T-helper 22 cell (primary cell): ENCODE results near the gene ILDR1.
"Not testable (repeated sequence)": the region's sequence is repeated elsewhere in the genome, so short reads cannot be mapped to it uniquely, and the experiment has no call there.

ENCODE experiments used
- DNase-seq: peaks from one replicate; pipeline ENCODE4 v3.0.0-alpha.2; 2020; ENCODE audit warnings: low read depth

ILDR1 gene

GRCh38 chr3:122021811-122022401 is at the start of gene ILDR1:
Gene ILDR1 (minus strand): TSS chr3:122022247. CDS start chr3:122022077, 170 bp downstream.
- no peak for DNase-seq

GRCh38 chr3:122067588-122068240 is 45.7 kb upstream of the ILDR1 start:
- DNase-seq = no peak

GRCh38 chr3:122067214-122067550 is 45.1 kb upstream of the ILDR1 start:
- no peak for DNase-seq

GRCh38 chr3:122066331-122067213 is 44.5 kb upstream of the ILDR1 start:
- no peak for DNase-seq

DNA sequence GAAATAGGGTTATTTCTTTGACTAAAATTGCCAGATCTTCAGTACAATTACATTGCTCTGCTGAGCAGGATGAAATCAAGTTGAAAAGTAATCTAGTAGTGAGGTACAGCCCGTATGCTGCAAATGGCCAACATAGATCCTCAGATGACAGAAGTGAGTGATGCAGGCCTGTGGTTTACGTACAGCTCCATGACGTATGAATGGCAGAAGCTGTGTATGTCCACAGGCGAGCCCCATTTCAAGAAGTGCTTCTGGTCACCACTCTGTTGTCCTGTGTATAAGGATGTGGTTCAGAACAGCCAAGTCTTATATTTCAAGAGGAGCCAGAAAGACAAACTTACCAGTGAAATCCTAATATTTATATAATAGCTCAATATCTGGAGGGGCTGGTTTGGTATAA is 42.3 kb upstream of the ILDR1 start:
- DNase-seq = no peak

- DNase-seq = no peak
These were observed 41.9 kb upstream of the ILDR1 start for GRCh38 chr3:122063908-122064307.

GRCh38 chr3:122060040-122060698 is 38.1 kb upstream of the ILDR1 start:
- DNase-seq = no peak

- no peak for DNase-seq
These were observed 36.2 kb upstream of the ILDR1 start for GRCh38 chr3:122058294-122058693.

DNA sequence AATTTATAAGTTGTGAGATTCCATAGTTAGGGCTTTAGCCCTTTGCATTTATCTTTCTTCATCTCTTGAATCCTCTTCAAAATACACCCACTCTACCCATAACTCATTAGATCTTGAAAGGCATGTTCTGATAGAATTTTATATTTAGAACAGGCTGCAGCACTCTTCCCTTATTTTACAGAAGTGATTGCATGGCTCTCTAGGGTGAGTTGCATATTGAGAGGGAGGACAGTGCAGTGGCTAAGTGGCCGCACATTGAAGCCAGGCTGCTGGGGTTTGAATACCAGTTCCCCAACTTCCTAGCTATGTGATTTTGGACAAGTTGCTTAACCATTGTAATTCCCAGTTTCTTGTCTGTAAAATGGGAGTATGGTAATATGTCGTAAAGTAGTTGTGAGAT is 35.6 kb upstream of the ILDR1 start:
- DNase-seq = no peak

DNA sequence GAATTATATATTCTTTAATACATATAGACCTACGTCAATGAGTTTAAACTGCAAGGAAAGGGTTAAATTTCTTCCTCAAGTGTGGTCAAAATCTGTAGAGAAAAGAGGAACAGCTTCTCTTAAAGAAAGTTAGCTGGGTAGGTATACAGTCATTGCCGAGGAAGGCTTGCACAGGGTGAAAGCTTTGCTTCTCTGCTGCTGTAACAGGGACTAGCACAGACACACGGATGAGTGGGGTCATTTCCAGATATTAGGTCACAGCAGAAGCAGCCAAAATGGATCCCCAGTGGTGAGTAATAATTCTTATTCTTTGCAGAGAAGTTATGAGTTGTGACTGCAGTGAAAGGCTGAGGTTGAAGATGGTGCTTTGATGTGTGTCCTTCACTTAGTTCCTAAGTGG is 33.2 kb upstream of the ILDR1 start, which contains the start of gene CD86:
CD86 (plus strand) TSS at position 148 of the 400 bp plus-strand sequence; CDS start at position 276, 128 bp downstream.
- DNase-seq = no peak

GRCh38 chr3:122052968-122053367 is 30.9 kb upstream of the ILDR1 start:
- no peak for DNase-seq

GRCh38 chr3:122047773-122048172 is 25.7 kb upstream of the ILDR1 start:
- not testable (repeated sequence) for DNase-seq

GRCh38 chr3:122047296-122047695 is 25.2 kb upstream of the ILDR1 start:
- not testable (repeated sequence) for DNase-seq

DNA sequence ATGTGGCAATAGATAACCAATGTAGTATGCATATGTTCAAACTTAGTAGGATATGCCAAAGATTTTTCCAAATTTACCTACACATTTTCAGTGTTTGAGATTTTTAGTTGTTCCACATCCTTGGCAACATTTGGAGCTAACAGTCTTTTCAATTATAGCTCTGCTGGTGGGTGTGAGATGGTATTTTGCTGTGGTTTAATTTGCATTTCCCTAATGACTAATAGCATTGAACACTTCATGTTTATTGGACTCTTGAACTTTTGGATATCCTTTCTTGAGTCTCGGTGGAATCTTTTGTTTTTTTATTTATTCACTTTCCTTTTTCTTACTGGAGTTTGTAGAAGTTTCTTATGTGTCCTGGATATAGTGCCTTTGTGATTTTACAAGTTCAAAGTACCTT is 11.0 kb upstream of the ILDR1 start:
- no peak for DNase-seq

GRCh38 chr3:122032531-122032930 is 10.5 kb upstream of the ILDR1 start:
- no peak for DNase-seq

- no peak for DNase-seq
These were observed 9.0 kb upstream of the ILDR1 start for GRCh38 chr3:122031123-122031468.

DNA sequence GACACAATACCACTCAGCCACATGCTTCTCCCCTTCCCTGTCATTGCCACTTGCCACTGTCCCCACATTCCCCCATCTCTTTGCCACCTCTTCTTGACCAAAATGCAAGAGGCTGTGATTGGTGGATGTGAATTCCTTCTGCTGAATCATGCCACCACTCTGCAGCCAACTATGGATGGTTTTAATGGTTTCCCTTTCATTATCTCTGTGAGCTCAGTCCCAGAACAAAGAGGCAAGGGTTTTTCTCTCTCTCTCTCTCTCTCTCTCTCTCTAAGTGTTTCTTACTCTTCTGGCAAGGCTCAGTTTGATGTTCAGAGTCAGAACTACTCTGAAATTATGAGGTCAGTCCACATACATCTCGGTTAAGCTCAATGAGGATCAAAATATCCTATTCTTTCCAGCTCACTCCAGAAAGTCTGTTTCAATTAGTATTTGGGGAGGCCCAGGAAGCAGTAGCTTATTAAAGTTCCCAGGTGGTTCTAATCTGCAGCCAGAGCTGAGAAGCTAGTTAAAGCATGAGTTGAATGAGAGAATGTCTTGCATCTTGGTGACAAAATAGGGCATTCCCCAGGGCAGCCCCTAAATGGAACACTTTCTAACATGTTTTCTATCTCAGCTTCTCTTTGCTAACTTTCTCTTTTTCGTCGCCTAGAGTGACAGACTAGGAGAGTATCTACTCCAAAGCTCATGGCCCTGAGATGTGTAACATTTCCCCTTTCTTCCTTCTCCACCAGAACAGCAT is 8.5 kb upstream of the ILDR1 start:
- DNase-seq = no peak

- no peak for DNase-seq
These were observed 3.2 kb upstream of the ILDR1 start for GRCh38 chr3:122025296-122025695.

DNA sequence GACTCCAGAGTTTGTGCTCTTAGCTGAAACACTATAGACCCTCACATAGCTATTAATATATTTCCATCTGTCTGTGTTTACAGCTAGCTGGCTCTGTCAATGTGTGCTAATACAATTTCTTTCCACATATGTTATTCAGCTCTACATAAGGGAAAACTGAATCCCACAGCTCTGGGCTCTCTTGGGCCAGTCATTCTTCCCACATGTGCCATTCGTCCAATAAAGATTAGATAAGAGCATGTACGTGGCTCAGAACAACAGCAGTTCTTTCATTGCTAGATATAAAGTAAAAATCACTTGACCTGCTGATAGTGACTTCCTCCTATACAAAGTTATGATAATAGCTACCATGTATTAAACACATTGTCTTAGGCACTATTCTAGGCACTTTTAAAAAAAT is 2.8 kb upstream of the ILDR1 start:
- DNase-seq = no peak

GRCh38 chr3:122023335-122023910 is 1.4 kb upstream of the ILDR1 start:
- no peak for DNase-seq

GRCh38 chr3:122021037-122021436 is 1.0 kb downstream of the ILDR1 start:
- no peak for DNase-seq

- no peak for DNase-seq
These were observed 2.6 kb downstream of the ILDR1 start for GRCh38 chr3:122019493-122019892.
